ENCODE data around the gene QPRT.
"Not testable (repeated sequence)": the region's sequence is repeated elsewhere in the genome, so short reads cannot be mapped to it uniquely, and the experiment has no call there.

- TF ChIP-seq EZH2 (IDR thresholded peaks at IDR 0.05); POLR2AphosphoS5 (IDR thresholded peaks at IDR 0.05; ENCODE audit: borderline replicate concordance, low read depth, low read length): not testable (repeated sequence)
Measured at GRCh38 chr16:29629318-29629717, 49.7 kb upstream of the QPRT start.
